Endothelial cell of umbilical vein (primary cell): ENCODE results near the gene SFPQ. TPM values are rescaled to one million over a fixed set of nuclear protein-coding genes. Genes with fewer than 3 reads are reported as not detected.
A peak's percentile ranks its signal among the peaks of the same experiment; 100 is the strongest.

Source experiments
- BruUV-seq: library from RNA; stranded (reverse); fragments of 400-500 nt; replicated peaks from 2 replicates; lab custom pipeline; 2021; lab: Mats Ljungman, UMichigan
- CTCF ChIA-PET: fragments of 300-600, 350-600 bp; sonication (Branson Sonifier 250); formaldehyde crosslinking; loops from one replicate; lab custom pipeline; 2021; ENCODE audit warnings: antibody characterized with exemption, inconsistent platforms; lab: Charles Lee
- POLR2A ChIA-PET: fragments of 300-600, 350-600 bp; sonication (Branson Sonifier 250); formaldehyde crosslinking; loops from one replicate; lab custom pipeline; 2021; ENCODE audit warnings: antibody characterized with exemption, inconsistent platforms; lab: Charles Lee
- DNase-seq: peaks from one replicate; pipeline ENCODE4 v3.0.0-alpha.2; 2011; ENCODE audit warnings: low read depth, low spot score
- FAIRE-seq: peaks from 2 replicates; lab custom pipeline; 2011; peaks lifted over from hg19 to GRCh38; lab: Jason Lieb, UNC
- H2AFZ ChIP-seq: 2 replicates; pipeline ENCODE4 v1.6.0; 2012; ENCODE audit warnings: low read depth, low read length, control low read depth, inconsistent platforms
- H3K27ac ChIP-seq: 2 replicates; pipeline ENCODE4 v1.5.1; 2011; ENCODE audit warnings: low read depth, mild to moderate bottlenecking, control low read depth, low read length, moderate library complexity; ENCODE audit not compliant: insufficient read depth
- H3K27me3 ChIP-seq, 2 experiments: 2 replicates each; pipeline versions ENCODE4 v1.6.0 to v1.6.1; 2011; ENCODE audit warnings: low read length in 2 of 2, mixed read lengths in 1 of 2; ENCODE audit not compliant: control insufficient read depth in 2 of 2, insufficient read depth in 2 of 2
- H3K36me3 ChIP-seq, 2 experiments: 2 replicates in 1 of 2; 3 replicates in 1 of 2; pipeline ENCODE4 v1.5.1; 2011; ENCODE audit warnings: low read length in 2 of 2, mild to moderate bottlenecking in 1 of 2, moderate library complexity in 1 of 2; ENCODE audit not compliant: control insufficient read depth in 2 of 2, insufficient read depth in 2 of 2; ENCODE audit errors: extremely low read depth in 1 of 2
- H3K4me1 ChIP-seq: 3 replicates; pipeline ENCODE4 v1.5.1; 2011; ENCODE audit warnings: mild to moderate bottlenecking, low read length; ENCODE audit not compliant: control insufficient read depth, insufficient read depth; ENCODE audit errors: extremely low read depth
- H3K4me2 ChIP-seq: 2 replicates; pipeline ENCODE4 v1.6.1; 2011; ENCODE audit warnings: low read length, control low read depth, mixed read lengths; ENCODE audit not compliant: insufficient read depth
- H3K4me3 ChIP-seq, 3 experiments: fragments of 200-600 bp in 1 of 3; sonication (generic), shearing (Covaris generic) in 1 of 3; replicated peaks in 1 of 3; 2 replicates each; pipeline ENCODE4 v1.5.1; 2011 to 2016; ENCODE audit warnings: control low read depth in 3 of 3, low read length in 3 of 3, mild to moderate bottlenecking in 2 of 3, inconsistent platforms in 1 of 3, low read depth in 1 of 3, moderate library complexity in 1 of 3; ENCODE audit not compliant: insufficient read depth in 1 of 3
- H3K79me2 ChIP-seq: 2 replicates; pipeline ENCODE4 v1.6.0; 2012; ENCODE audit warnings: low read length, inconsistent platforms; ENCODE audit not compliant: control insufficient read depth, insufficient read depth
- H3K9ac ChIP-seq: replicated peaks from 2 replicates; pipeline ENCODE3; 2011; ENCODE audit warnings: low read length, control low read depth; ENCODE audit not compliant: insufficient read depth; ENCODE audit errors: extremely low read depth
- H3K9me1 ChIP-seq: replicated peaks from 3 replicates; pipeline ENCODE4 v1.6.0; 2011; ENCODE audit warnings: mild to moderate bottlenecking, low read length; ENCODE audit not compliant: control insufficient read depth, insufficient read depth; ENCODE audit errors: extremely low read depth
- H3K9me3 ChIP-seq: replicated peaks from 2 replicates; pipeline ENCODE4 v1.5.1; 2012; ENCODE audit warnings: low read length, inconsistent platforms; ENCODE audit not compliant: control insufficient read depth, insufficient read depth
- H4K20me1 ChIP-seq: replicated peaks from 2 replicates; pipeline ENCODE3; 2011; ENCODE audit warnings: mild to moderate bottlenecking, low read length; ENCODE audit not compliant: control insufficient read depth, insufficient read depth; ENCODE audit errors: extremely low read depth
- EZH2 ChIP-seq: IDR thresholded peaks from 2 replicates; pipeline ENCODE4 v1.6.1; 2012; ENCODE audit warnings: borderline replicate concordance, low read depth, mild to moderate bottlenecking, moderate library complexity, low read length, inconsistent platforms; ENCODE audit not compliant: severe bottlenecking
- GATA2 ChIP-seq: IDR thresholded peaks from 2 replicates; pipeline ENCODE4 v1.7.0; 2011; ENCODE audit warnings: low read depth, mild to moderate bottlenecking, moderate library complexity, mixed read lengths, low read length; ENCODE audit not compliant: insufficient read length, insufficient read depth
- JUN ChIP-seq: IDR thresholded peaks from 2 replicates; pipeline ENCODE4 v1.6.1; 2011; ENCODE audit warnings: borderline replicate concordance, low read depth; ENCODE audit not compliant: insufficient read length, insufficient read depth
- MYC ChIP-seq: IDR thresholded peaks from one replicate; pipeline ENCODE4 v1.6.1; 2011; ENCODE audit warnings: mild to moderate bottlenecking, low read depth, low read length
- POLR2A ChIP-seq: IDR thresholded peaks from 2 replicates; pipeline ENCODE4 v1.6.1; 2012; ENCODE audit warnings: low read depth, mild to moderate bottlenecking, control low read depth, low read length
- POLR2AphosphoS5 ChIP-seq: IDR thresholded peaks from 2 replicates; pipeline ENCODE4 v1.6.1; 2012; ENCODE audit warnings: low read depth, mild to moderate bottlenecking, control low read depth, low read length, moderate library complexity; ENCODE audit not compliant: insufficient read depth
- dilution Hi-C: fragments of 300-500 bp; cut with MboI; formaldehyde crosslinking; loops from one replicate; pipeline ENCODE4 v1.15.0; 2019; ENCODE audit warnings: low sequenced_read_pairs; ENCODE audit not compliant: extremely low pct_ligation_motif_present
- intact Hi-C: fragments of 100-400 bp; cut with micrococcal nuclease; formaldehyde crosslinking; loops from one replicate; pipeline ENCODE4 v1.10.0; 2022
- polyA plus RNA-seq, 4 experiments: library from polyadenylated mRNA; depleted of rRNA in 3 of 4; stranded (reverse) in 3 of 4; unstranded in 1 of 4; fragments of >200 nt; gene quantifications; 2 replicates each; pipeline versions ENCODE4 v1.2.1 to v1.2.3, GENCODE V29; 2011 to 2012; ENCODE audit warnings: missing spikeins in 1 of 4
- total RNA-seq: library from RNA; stranded (reverse); gene quantifications from 2 replicates; pipeline ENCODE4 v1.2.3, GENCODE V29; 2021
- TF ChIP-seq, protein P1 (sequence below), 2 donors: IDR thresholded peaks; 1 replicate in 1 of 2; 2 replicates in 1 of 2; pipeline ENCODE4 v1.5.1; 2011; ENCODE audit warnings: low read length in 2 of 2, mild to moderate bottlenecking in 2 of 2, moderate library complexity in 2 of 2, control low read depth in 1 of 2, inconsistent platforms in 1 of 2, low read depth in 1 of 2; ENCODE audit not compliant: insufficient read depth in 1 of 2; ENCODE audit errors: extremely low read depth in 1 of 2
- TF ChIP-seq, protein P2 (sequence below): IDR thresholded peaks from 2 replicates; pipeline ENCODE4 v1.6.1; 2011; ENCODE audit not compliant: insufficient read depth, insufficient read length

The SFPQ gene
- total and polyA plus RNA-seq, 2 donors (not counting 3 experiments of a cell fraction or from before 2014, with no cell fraction given), result 100 to 415 TPM

DNA sequence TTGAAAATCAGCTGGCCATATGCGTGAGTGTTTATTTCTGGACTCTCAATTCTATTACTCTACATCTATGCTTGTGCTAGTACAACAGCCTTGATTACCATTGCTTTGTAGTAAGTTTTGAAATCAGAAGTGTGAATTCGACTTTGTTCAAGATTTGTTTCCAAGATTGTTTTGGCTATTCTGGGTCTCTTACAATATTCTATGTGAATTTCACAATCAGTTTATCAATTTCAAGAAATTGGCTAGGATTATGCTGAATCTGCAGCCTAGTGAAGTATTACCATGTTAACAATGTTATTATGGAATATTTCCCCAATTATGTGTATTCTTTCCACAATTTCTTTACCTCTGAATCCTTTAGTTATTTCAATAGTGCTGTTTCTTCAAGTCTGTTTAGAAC is 19.5 kb downstream of the SFPQ start:
- DNase-seq, result no peak
- H3K4me2 ChIP-seq, result no peak overlapping the region
- peaks cover 17 to 27% of the 10 kb centered on the region in 2 experiments for H3K36me3 ChIP-seq
- dilution Hi-C loops, result loop anchor here (25.0 kb wide), 1 partner anchor 186 kb away; the partner anchor contains the start of gene TMEM35B
- TF ChIP-seq POLR2AphosphoS5, result no peak
- no peak for TF ChIP-seq POLR2A
- no peak for TF ChIP-seq EZH2
- TF ChIP-seq MYC, result no peak
- TF ChIP-seq GATA2, result no peak
- TF ChIP-seq, protein P1, sequence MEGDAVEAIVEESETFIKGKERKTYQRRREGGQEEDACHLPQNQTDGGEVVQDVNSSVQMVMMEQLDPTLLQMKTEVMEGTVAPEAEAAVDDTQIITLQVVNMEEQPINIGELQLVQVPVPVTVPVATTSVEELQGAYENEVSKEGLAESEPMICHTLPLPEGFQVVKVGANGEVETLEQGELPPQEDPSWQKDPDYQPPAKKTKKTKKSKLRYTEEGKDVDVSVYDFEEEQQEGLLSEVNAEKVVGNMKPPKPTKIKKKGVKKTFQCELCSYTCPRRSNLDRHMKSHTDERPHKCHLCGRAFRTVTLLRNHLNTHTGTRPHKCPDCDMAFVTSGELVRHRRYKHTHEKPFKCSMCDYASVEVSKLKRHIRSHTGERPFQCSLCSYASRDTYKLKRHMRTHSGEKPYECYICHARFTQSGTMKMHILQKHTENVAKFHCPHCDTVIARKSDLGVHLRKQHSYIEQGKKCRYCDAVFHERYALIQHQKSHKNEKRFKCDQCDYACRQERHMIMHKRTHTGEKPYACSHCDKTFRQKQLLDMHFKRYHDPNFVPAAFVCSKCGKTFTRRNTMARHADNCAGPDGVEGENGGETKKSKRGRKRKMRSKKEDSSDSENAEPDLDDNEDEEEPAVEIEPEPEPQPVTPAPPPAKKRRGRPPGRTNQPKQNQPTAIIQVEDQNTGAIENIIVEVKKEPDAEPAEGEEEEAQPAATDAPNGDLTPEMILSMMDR (IDR thresholded peaks at IDR 0.05; ENCODE audit: extremely low read depth in 1 of 2, insufficient read depth in 1 of 2, low read depth in 1 of 2, low read length in 2 of 2), result no peak
- no peak for TF ChIP-seq JUN
- TF ChIP-seq, protein P2, sequence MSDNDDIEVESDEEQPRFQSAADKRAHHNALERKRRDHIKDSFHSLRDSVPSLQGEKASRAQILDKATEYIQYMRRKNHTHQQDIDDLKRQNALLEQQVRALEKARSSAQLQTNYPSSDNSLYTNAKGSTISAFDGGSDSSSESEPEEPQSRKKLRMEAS, result no peak
- H3K4me3 ChIP-seq, result no peak overlapping the region
- H2AFZ ChIP-seq, result no peak overlapping the region
- no peak overlapping the region for H3K27ac ChIP-seq
- no peaks in the 10 kb centered on the region for H3K27me3 ChIP-seq
- no peaks in the 10 kb centered on the region for H3K9me1 ChIP-seq
- POLR2A ChIA-PET, result no interaction called here
- H3K9me3 ChIP-seq, result no peaks in the 10 kb centered on the region
- H3K9ac ChIP-seq, result no peak overlapping the region
- peaks cover 3% of the 10 kb centered on the region for H3K79me2 ChIP-seq
- CTCF ChIA-PET, result no interaction called here
- peak; percentile 15 for FAIRE-seq
- H4K20me1 ChIP-seq, result peaks cover 12% of the 10 kb centered on the region
- intact Hi-C loops, result loop anchor here (2.0 to 5.0 kb wide), 2 partner anchors 143 to 386 kb away; partner anchors contain the start of gene ZMYM6
- no TSS peak for BruUV-seq
- H3K4me1 ChIP-seq, result no peaks in the 10 kb centered on the region
